ENCODE data around the gene KRT35. TPM values are rescaled to one million over a fixed set of nuclear protein-coding genes. Genes with fewer than 3 reads are reported as not detected.
A peak's percentile ranks its signal among the peaks of the same experiment; 100 is the strongest.

KRT35 gene
- total RNA-seq (under 1 TPM in 1 of 7 donors, not detected in 6; 0.19 TPM), polyA plus RNA-seq (under 1 TPM in 1 of 3 donors, not detected in 2; 0.19 TPM)
- long read RNA-seq, donor 1, result 0 reads
- long read RNA-seq, donor 2, result 0 reads

DNA sequence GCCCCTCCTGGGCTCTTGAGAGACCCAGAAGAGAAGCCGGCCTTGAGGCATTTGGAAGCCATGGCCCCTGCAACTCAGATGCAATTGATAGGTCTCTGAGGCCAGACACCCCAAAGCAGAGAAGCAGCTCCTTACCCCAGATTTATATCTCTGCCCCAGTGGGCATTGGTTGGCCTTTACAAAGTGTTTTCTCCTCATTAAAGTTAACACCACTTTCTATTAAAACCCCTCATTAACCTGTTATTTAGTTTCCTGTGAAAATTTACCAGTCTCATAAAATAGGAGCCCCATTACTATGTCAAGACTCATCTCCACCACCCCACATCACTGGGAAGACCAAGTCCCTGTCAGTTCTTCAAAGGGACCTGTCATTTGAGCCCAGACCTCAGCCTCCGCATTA, at the start of gene KRT35:
Gene KRT35, minus strand, starts transcription at position 116 of the 400 bp plus-strand sequence. Its CDS starts 54 bp downstream, at position 62.
- Histone ChIP-seq H3K4me3 (no peak within 1 kb of the TSS), H3K27ac (peak within 1 kb of the TSS in 1 of 8 donors; percentile 46), H3K36me3 (no peaks in the 10 kb centered on the region), H3K4me1 (peaks cover 0 to 20% (median 6%) of the 10 kb centered on the region in 6 donors), H3K9me3 (no peaks in the 10 kb centered on the region), H3K27me3 (replicated peaks in 1 of 7) (peaks cover 0 to under 1% (median 0%) of the 10 kb centered on the region in 7 donors)
- 95 to 100% (median 96%) methylated on average over 2 of the region's 2 CpGs for WGBS, 5 donors
- TF ChIP-seq POLR2AphosphoS5 (IDR thresholded peaks at IDR 0.05) (no peak), POLR2A (IDR thresholded peaks at IDR 0.05) (no peak)
- TF ChIP-seq, protein P1, sequence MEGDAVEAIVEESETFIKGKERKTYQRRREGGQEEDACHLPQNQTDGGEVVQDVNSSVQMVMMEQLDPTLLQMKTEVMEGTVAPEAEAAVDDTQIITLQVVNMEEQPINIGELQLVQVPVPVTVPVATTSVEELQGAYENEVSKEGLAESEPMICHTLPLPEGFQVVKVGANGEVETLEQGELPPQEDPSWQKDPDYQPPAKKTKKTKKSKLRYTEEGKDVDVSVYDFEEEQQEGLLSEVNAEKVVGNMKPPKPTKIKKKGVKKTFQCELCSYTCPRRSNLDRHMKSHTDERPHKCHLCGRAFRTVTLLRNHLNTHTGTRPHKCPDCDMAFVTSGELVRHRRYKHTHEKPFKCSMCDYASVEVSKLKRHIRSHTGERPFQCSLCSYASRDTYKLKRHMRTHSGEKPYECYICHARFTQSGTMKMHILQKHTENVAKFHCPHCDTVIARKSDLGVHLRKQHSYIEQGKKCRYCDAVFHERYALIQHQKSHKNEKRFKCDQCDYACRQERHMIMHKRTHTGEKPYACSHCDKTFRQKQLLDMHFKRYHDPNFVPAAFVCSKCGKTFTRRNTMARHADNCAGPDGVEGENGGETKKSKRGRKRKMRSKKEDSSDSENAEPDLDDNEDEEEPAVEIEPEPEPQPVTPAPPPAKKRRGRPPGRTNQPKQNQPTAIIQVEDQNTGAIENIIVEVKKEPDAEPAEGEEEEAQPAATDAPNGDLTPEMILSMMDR (IDR thresholded peaks at IDR 0.05 in 8 of 11, conservative IDR thresholded peaks at IDR 0.05 in 3 of 11), result no peak
- DNase-seq, result no peak
- intact Hi-C loops (cut with DNase I; ENCODE audit: low total_unique reads), result no loop called here

DNA sequence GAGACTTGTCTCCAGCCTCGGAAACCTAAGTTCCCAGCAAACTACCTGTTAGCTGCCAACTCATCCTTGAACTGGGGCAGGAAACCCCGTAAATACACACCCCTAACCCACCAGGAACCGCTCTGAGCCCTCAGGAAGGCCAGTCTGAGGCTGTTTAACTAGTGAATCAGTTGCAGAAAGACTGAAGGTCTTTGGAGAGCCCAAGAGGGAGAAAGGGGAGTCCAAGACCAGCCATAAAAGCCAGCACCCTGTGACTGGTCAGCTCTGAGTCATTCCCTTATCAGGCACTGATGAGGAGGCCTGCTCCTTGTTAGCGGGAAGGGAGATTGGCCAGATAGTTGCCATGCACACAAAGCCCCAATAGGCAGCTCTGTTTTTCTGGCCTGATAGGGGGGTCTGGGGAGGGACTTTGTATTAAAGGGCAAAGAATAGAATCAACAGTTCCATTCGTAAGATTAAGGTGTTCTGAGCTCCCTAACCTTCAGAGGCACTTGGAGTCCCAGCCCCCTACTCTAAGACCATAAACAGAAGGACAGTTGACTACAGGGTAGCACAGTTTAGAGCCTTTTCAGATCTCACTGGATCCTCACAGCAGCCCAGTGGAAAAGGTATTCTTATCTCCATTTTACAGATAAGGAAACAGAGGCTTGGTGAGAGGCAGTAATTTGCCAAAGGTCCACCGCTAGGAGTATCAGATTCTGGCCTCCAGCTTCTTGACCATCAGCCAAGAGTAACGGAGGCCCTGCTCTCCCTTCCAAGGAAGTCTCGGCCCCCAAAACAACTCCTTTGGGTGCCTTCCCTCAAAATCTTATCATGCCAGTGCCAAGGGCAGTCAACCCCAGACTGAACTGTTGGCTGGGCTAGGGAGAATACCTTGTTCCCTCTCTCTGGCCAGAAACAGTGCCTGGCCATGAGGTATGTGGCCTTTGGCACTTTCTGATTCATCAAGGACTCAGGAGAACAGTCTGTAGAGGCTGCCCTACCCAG, 49.4 kb upstream of the KRT35 start:
- H3K4me1 ChIP-seq, result peaks cover 4 to 20% (median 14%) of the 10 kb centered on the region in 6 donors
- no peak for DNase-seq
- no peaks in the 10 kb centered on the region for H3K9me3 ChIP-seq
- intact Hi-C loops (cut with DNase I; ENCODE audit: low total_unique reads), result no loop called here
- no peak overlapping the region for H3K4me3 ChIP-seq
- H3K36me3 ChIP-seq, result no peaks in the 10 kb centered on the region
- 65 to 85% (median 80%) methylated on average over 6 to 8 of the region's 8 CpGs for WGBS, 5 donors
- TF ChIP-seq POLR2A (IDR thresholded peaks at IDR 0.05) (no peak), POLR2AphosphoS5 (IDR thresholded peaks at IDR 0.05) (no peak)
- TF ChIP-seq, protein P1 (IDR thresholded peaks at IDR 0.05 in 8 of 11, conservative IDR thresholded peaks at IDR 0.05 in 3 of 11), result no peak
- no peak overlapping the region for H3K27ac ChIP-seq
- H3K27me3 ChIP-seq (replicated peaks in 1 of 7), result peaks cover 8 to 96% (median 42%) of the 10 kb centered on the region in 7 donors

DNA sequence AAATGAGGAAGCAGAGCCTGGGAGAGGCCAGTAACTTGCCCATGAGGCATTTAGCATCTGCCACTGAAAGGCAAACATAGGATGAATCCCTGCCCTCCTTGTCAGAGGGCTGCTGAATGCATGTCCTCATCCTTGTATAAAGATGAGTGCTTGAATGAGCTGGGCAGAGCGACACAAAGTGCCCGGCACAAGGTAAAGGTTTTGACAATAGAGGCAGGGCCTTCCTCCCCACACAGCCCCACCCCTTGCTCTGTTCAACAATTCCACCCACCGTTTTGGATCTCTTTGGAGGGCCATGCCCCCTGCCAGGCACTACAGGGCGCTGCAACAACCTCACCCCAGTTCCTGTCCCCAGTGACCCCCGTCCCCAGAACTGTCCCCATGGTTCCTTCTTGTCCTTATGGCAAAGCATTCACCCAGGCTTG, 48.6 kb upstream of the KRT35 start:
- intact Hi-C loops (cut with DNase I; ENCODE audit: low total_unique reads), result no loop called here
- Histone ChIP-seq H3K27me3 (replicated peaks in 1 of 7) (peaks cover 8 to 95% (median 42%) of the 10 kb centered on the region in 7 donors), H3K4me3 (no peak overlapping the region), H3K4me1 (peaks cover 4 to 20% (median 14%) of the 10 kb centered on the region in 6 donors), H3K9me3 (no peaks in the 10 kb centered on the region), H3K36me3 (no peaks in the 10 kb centered on the region), H3K27ac (no peak overlapping the region)
- WGBS, 5 donors, result 49 to 73% (median 59%) methylated on average over 5 of the region's 5 CpGs
- no peak for DNase-seq
- TF ChIP-seq POLR2A (IDR thresholded peaks at IDR 0.05), result no peak

DNA sequence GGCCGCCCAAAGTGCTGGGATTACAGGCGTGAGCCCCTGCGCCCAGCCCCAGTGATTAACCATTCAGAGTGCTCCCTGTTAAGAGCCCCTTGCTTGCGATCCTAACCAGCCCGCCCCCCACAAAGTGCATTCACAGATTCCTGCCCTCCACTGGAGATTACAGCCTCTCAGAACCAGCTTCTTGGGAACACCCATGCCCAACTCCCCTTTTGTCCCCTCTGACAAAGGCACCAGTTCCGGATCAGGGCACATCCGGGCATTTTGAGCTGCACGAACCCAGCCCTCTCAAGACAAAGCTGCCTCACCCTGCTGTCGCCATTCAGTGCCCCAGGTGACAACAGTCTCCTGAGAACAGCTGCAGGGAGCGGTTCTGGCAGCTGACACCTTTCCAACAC, 48.0 kb upstream of the KRT35 start:
- H3K4me3 ChIP-seq, result no peak overlapping the region
- DNase-seq, result no peak
- peaks cover 8 to 91% (median 42%) of the 10 kb centered on the region in 7 donors for H3K27me3 ChIP-seq (replicated peaks in 1 of 7)

More for the DNA sequence above, 48.0 kb upstream of the KRT35 start:
- TF ChIP-seq POLR2A (IDR thresholded peaks at IDR 0.05) (no peak), POLR2AphosphoS5 (IDR thresholded peaks at IDR 0.05) (no peak)
- H3K27ac ChIP-seq, result no peak overlapping the region
- intact Hi-C loops (cut with DNase I; ENCODE audit: low total_unique reads), result no loop called here
- no peaks in the 10 kb centered on the region for H3K36me3 ChIP-seq
- 37 to 44% (median 42%) methylated on average over 10 of the region's 10 CpGs for WGBS, 5 donors
- no peaks in the 10 kb centered on the region for H3K9me3 ChIP-seq
- peaks cover 4 to 20% (median 14%) of the 10 kb centered on the region in 6 donors for H3K4me1 ChIP-seq

Data from spleen (tissue), 13 donors.